HEK293 (cell line): ENCODE results near the gene RHEB.

Experiments
- CTCF ChIA-PET: fragments of 350-600 bp; formaldehyde crosslinking; extraction: SDS; loops from one replicate; lab custom pipeline; 2021; ENCODE audit warnings: antibody characterized with exemption; lab: Yijun Ruan, JAX
- POLR2A ChIA-PET: fragments of 300-600 bp; formaldehyde crosslinking; extraction: SDS; loops from one replicate; lab custom pipeline; 2020; ENCODE audit warnings: antibody characterized with exemption, inconsistent platforms; lab: Yijun Ruan, JAX
- H3K27ac ChIP-seq: fragments of 200-500 bp; sonication (Bioruptor generic); 2 replicates; pipeline ENCODE4 v1.5.1; 2014; ENCODE audit warnings: low read depth, low read length, control low read depth, inconsistent platforms; ENCODE audit errors: extremely low read depth
- H3K36me3 ChIP-seq, 2 experiments: fragments of 200-500 bp in 1 of 2; sonication (Bioruptor generic) in 1 of 2; 1 replicate in 1 of 2; 2 replicates in 1 of 2; pipeline ENCODE4 v1.5.1; 2014 to 2017; ENCODE audit warnings: inconsistent platforms in 2 of 2, low read length in 2 of 2; ENCODE audit not compliant: control insufficient read depth in 2 of 2, insufficient read depth in 1 of 2
- H3K4me1 ChIP-seq: fragments of 200-500 bp; sonication (Bioruptor generic); 2 replicates; pipeline ENCODE4 v1.5.1; 2014; ENCODE audit warnings: mild to moderate bottlenecking, low read length, inconsistent platforms; ENCODE audit not compliant: control insufficient read depth, insufficient read depth
- H3K4me3 ChIP-seq: 2 replicates; pipeline ENCODE4 v1.5.1; 2011; ENCODE audit warnings: low read depth, mild to moderate bottlenecking, control low read depth, low read length, moderate library complexity
- H3K9me3 ChIP-seq: fragments of 200-500 bp; sonication (Bioruptor generic); 2 replicates; pipeline ENCODE4 v1.5.1; 2014; ENCODE audit warnings: low read depth, low read length, inconsistent platforms; ENCODE audit not compliant: control insufficient read depth, insufficient read depth
- GLIS1 ChIP-seq: fragments of 450-650 bp; formaldehyde crosslinking; IDR thresholded peaks from 2 replicates; pipeline ENCODE4 v1.5.1; 2016; ENCODE audit warnings: missing biosample characterization, missing genetic modification characterization
- GLIS2 ChIP-seq: fragments of 450-650 bp; formaldehyde crosslinking; IDR thresholded peaks from 2 replicates; pipeline ENCODE4 v1.5.1; 2016; ENCODE audit warnings: missing biosample characterization, missing genetic modification characterization
- ZBTB17 ChIP-seq: fragments of 450-650 bp; formaldehyde crosslinking; IDR thresholded peaks from 2 replicates; pipeline ENCODE4 v1.5.1; 2016; ENCODE audit warnings: missing biosample characterization, missing genetic modification characterization
- ZBTB48 ChIP-seq: fragments of 450-650 bp; formaldehyde crosslinking; IDR thresholded peaks from 2 replicates; pipeline ENCODE4 v1.5.1; 2016; ENCODE audit warnings: missing biosample characterization, missing genetic modification characterization
- ZEB2 ChIP-seq: fragments of 450-650 bp; formaldehyde crosslinking; IDR thresholded peaks from 2 replicates; pipeline ENCODE4 v1.5.1; 2016; ENCODE audit warnings: missing biosample characterization, missing genetic modification characterization
- ZFP69B ChIP-seq: fragments of 450-650 bp; formaldehyde crosslinking; IDR thresholded peaks from 2 replicates; pipeline ENCODE4 v1.5.1; 2016; ENCODE audit warnings: missing biosample characterization, missing genetic modification characterization
- ZNF221 ChIP-seq: fragments of 450-650 bp; formaldehyde crosslinking; IDR thresholded peaks from 2 replicates; pipeline ENCODE4 v1.5.1; 2017; ENCODE audit warnings: missing biosample characterization, missing genetic modification characterization, borderline replicate concordance
- ZNF292 ChIP-seq: fragments of 450-650 bp; formaldehyde crosslinking; IDR thresholded peaks from 2 replicates; pipeline ENCODE4 v1.5.1; 2016; ENCODE audit warnings: low read depth, missing biosample characterization, missing genetic modification characterization, borderline replicate concordance
- ZNF302 ChIP-seq: fragments of 450-650 bp; formaldehyde crosslinking; IDR thresholded peaks from 2 replicates; pipeline ENCODE4 v1.5.1; 2016; ENCODE audit warnings: missing biosample characterization, missing genetic modification characterization, low read depth
- ZNF311 ChIP-seq: fragments of 450-650 bp; formaldehyde crosslinking; IDR thresholded peaks from 2 replicates; pipeline ENCODE4 v1.5.1; 2017; ENCODE audit warnings: missing biosample characterization, missing genetic modification characterization, borderline replicate concordance
- ZNF426 ChIP-seq: fragments of 450-650 bp; formaldehyde crosslinking; IDR thresholded peaks from 2 replicates; pipeline ENCODE4 v1.5.1; 2017; ENCODE audit warnings: missing biosample characterization, missing genetic modification characterization, mild to moderate bottlenecking, inconsistent platforms, moderate library complexity
- ZNF48 ChIP-seq: fragments of 450-650 bp; formaldehyde crosslinking; IDR thresholded peaks from 2 replicates; pipeline ENCODE4 v1.5.1; 2016; ENCODE audit warnings: missing biosample characterization, missing genetic modification characterization
- ZNF560 ChIP-seq: fragments of 450-650 bp; formaldehyde crosslinking; IDR thresholded peaks from 2 replicates; pipeline ENCODE4 v1.5.1; 2017; ENCODE audit warnings: missing biosample characterization, missing genetic modification characterization, borderline replicate concordance
- ZNF626 ChIP-seq: fragments of 450-650 bp; sonication (Bioruptor Pico); formaldehyde crosslinking; IDR thresholded peaks from 2 replicates; pipeline ENCODE4 v1.5.1; 2018; ENCODE audit warnings: missing biosample characterization, missing genetic modification characterization, inconsistent platforms
- ZNF777 ChIP-seq: fragments of 450-650 bp; formaldehyde crosslinking; IDR thresholded peaks from 2 replicates; pipeline ENCODE4 v1.5.1; 2017; ENCODE audit warnings: missing biosample characterization, missing genetic modification characterization, borderline replicate concordance
- ZNF785 ChIP-seq: fragments of 450-650 bp; formaldehyde crosslinking; IDR thresholded peaks from 2 replicates; pipeline ENCODE4 v1.5.1; 2016; ENCODE audit warnings: missing biosample characterization, missing genetic modification characterization
- ZNF830 ChIP-seq: fragments of 450-650 bp; IDR thresholded peaks from 2 replicates; pipeline ENCODE4 v1.5.0; 2018; ENCODE audit warnings: missing biosample characterization, missing genetic modification characterization, low read depth, mild to moderate bottlenecking, moderate library complexity
- TF ChIP-seq, protein P1 (sequence below): fragments of 450-650 bp; formaldehyde crosslinking; IDR thresholded peaks from 2 replicates; pipeline ENCODE4 v1.5.1; 2016; ENCODE audit warnings: missing biosample characterization, missing genetic modification characterization
- TF ChIP-seq, protein P2 (sequence below): fragments of 450-650 bp; formaldehyde crosslinking; IDR thresholded peaks from 2 replicates; pipeline ENCODE4 v1.5.1; 2016; ENCODE audit warnings: missing biosample characterization, missing genetic modification characterization
- TF ChIP-seq, protein P3 (sequence below): fragments of 450-650 bp; formaldehyde crosslinking; IDR thresholded peaks from 2 replicates; pipeline ENCODE4 v1.5.1; 2017; ENCODE audit warnings: missing biosample characterization, missing genetic modification characterization
- TF ChIP-seq, protein P4 (sequence below): fragments of 450-650 bp; formaldehyde crosslinking; IDR thresholded peaks from 2 replicates; pipeline ENCODE4 v1.5.1; 2016; ENCODE audit warnings: missing biosample characterization, missing genetic modification characterization
- TF ChIP-seq, protein P5 (sequence below): fragments of 450-650 bp; formaldehyde crosslinking; IDR thresholded peaks from 2 replicates; pipeline ENCODE4 v1.5.1; 2016; ENCODE audit warnings: missing biosample characterization, missing genetic modification characterization, low read depth
- TF ChIP-seq, protein P6 (sequence below): fragments of 450-650 bp; formaldehyde crosslinking; IDR thresholded peaks from 2 replicates; pipeline ENCODE4 v1.5.1; 2016; ENCODE audit warnings: missing biosample characterization, missing genetic modification characterization
- TF ChIP-seq, protein P7 (sequence below): fragments of 450-650 bp; formaldehyde crosslinking; IDR thresholded peaks from 2 replicates; pipeline ENCODE4 v1.5.1; 2017; ENCODE audit warnings: missing biosample characterization, missing genetic modification characterization

Gene RHEB

DNA sequence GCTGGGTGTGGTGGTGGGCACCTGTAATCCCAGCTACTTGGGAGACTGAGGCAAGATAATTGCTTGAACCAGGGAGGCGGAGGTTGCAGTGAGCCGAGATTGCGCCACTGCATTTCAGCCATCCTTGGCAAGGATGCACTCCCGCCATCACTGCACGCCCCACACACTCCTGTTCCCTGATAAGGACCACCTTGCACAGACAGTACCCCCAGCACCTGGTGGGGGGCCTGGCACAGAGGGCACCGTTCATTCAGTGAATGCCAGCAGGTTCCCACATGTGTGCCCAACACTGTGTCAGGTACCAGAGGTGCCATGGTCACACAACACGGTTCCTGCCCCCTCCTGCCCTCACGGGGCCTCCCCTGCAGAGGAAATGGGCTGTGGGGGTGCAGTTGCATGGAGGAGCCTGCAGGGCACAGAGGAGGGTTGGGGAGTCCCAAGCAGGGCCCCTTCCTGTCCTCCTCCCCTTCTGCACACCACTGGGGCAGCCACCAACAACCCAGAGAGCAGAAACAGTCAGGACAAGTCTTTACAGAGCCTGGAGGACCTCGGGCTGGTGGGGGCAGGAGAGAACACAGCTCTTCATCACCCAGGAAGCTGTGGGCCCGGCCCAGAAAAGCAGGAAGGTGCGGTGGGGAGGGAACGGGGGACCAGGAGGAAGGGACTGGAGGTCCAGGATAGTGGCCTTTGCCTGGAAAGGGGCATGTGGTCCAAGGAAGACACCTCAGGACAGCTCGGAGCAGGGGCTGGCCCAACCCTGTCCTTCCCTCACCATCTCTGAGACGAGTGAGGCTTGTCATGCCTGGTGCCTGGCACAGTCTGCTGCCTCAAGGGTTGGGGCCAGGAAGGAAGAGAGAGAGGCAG, 86.8 kb downstream of the RHEB start (continued):
- TF ChIP-seq, protein P1, sequence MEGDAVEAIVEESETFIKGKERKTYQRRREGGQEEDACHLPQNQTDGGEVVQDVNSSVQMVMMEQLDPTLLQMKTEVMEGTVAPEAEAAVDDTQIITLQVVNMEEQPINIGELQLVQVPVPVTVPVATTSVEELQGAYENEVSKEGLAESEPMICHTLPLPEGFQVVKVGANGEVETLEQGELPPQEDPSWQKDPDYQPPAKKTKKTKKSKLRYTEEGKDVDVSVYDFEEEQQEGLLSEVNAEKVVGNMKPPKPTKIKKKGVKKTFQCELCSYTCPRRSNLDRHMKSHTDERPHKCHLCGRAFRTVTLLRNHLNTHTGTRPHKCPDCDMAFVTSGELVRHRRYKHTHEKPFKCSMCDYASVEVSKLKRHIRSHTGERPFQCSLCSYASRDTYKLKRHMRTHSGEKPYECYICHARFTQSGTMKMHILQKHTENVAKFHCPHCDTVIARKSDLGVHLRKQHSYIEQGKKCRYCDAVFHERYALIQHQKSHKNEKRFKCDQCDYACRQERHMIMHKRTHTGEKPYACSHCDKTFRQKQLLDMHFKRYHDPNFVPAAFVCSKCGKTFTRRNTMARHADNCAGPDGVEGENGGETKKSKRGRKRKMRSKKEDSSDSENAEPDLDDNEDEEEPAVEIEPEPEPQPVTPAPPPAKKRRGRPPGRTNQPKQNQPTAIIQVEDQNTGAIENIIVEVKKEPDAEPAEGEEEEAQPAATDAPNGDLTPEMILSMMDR (tag by site-specific recombination): no peak
- TF ChIP-seq ZNF560 (tag by site-specific recombination) (no peak), ZNF302 (tag by site-specific recombination) (no peak), ZNF426 (tag by site-specific recombination) (no peak), ZNF785 (no peak), ZNF777 (tag by site-specific recombination) (no peak), ZNF292 (no peak), ZBTB48 (no peak), ZBTB17 (tag by site-specific recombination) (0 out of 2 replicates have a peak, but pooled peaks have one; percentile 19), ZFP69B (tag by site-specific recombination) (peak; percentile 68; the same call in 1 of the 2 replicates), GLIS1 (peak; percentile 50; the same call in 1 of the 2 replicates), ZNF626 (no peak), GLIS2 (peak; percentile 44; the same call in 1 of the 2 replicates), ZNF311 (no peak), ZNF830 (tag by site-specific recombination) (no peak), ZEB2 (tag by site-specific recombination) (no peak)
- TF ChIP-seq, protein P2, sequence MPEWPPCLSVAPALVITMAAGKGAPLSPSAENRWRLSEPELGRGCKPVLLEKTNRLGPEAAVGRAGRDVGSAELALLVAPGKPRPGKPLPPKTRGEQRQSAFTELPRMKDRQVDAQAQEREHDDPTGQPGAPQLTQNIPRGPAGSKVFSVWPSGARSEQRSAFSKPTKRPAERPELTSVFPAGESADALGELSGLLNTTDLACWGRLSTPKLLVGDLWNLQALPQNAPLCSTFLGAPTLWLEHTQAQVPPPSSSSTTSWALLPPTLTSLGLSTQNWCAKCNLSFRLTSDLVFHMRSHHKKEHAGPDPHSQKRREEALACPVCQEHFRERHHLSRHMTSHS (tag by site-specific recombination): no peak
- TF ChIP-seq, protein P3, sequence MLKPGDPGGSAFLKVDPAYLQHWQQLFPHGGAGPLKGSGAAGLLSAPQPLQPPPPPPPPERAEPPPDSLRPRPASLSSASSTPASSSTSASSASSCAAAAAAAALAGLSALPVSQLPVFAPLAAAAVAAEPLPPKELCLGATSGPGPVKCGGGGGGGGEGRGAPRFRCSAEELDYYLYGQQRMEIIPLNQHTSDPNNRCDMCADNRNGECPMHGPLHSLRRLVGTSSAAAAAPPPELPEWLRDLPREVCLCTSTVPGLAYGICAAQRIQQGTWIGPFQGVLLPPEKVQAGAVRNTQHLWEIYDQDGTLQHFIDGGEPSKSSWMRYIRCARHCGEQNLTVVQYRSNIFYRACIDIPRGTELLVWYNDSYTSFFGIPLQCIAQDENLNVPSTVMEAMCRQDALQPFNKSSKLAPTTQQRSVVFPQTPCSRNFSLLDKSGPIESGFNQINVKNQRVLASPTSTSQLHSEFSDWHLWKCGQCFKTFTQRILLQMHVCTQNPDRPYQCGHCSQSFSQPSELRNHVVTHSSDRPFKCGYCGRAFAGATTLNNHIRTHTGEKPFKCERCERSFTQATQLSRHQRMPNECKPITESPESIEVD (tag by site-specific recombination): no peak
- TF ChIP-seq, protein P4, sequence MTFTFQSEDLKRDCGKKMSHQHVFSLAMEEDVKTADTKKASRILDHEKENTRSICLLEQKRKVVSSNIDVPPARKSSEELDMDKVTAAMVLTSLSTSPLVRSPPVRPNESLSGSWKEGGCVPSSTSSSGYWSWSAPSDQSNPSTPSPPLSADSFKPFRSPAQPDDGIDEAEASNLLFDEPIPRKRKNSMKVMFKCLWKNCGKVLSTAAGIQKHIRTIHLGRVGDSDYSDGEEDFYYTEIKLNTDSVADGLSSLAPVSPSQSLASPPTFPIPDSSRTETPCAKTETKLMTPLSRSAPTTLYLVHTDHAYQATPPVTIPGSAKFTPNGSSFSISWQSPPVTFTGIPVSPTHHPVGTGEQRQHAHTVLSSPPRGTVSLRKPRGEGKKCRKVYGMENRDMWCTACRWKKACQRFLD (tag by site-specific recombination): no peak

DNA sequence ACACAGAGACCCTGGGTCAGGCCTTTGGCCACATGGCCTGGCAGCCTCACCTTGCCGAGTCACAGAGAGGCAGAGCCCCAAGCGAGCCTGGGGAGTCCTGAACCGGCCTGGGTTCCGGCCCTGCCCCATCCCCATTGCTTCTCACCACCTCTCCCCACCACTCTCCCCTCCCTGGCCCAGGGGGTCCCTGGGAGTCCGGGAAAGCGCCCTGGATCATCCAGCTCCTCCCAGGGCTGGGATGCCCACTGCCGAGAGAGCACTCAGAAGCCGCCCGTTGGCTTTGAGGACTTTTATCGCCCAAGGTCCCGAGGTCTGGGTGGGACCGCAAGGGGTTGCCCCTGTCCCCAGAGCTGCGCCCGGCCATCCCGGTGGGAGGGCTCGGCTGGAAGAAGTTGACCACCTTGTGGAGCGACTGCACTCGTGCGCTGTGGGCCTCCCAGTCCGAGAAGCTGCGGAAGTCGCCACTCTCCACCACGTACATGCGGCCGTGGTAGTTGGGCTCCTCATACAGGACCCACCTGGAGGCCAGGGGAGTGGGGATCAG, 87.9 kb downstream of the RHEB start:
- no peak overlapping the region for H3K4me3 ChIP-seq
- H3K4me1 ChIP-seq: peaks cover 17% of the 10 kb centered on the region
- POLR2A ChIA-PET: no interaction called here
- CTCF ChIA-PET: interaction anchor here (0.6 kb wide), 1 partner anchor 59 kb away, joined by 3 read pairs; no protein-coding TSS in a partner anchor
- no peak overlapping the region for H3K27ac ChIP-seq
- H3K9me3 ChIP-seq: no peaks in the 10 kb centered on the region
- H3K36me3 ChIP-seq: no peaks in the 10 kb centered on the region
- TF ChIP-seq, protein P5, sequence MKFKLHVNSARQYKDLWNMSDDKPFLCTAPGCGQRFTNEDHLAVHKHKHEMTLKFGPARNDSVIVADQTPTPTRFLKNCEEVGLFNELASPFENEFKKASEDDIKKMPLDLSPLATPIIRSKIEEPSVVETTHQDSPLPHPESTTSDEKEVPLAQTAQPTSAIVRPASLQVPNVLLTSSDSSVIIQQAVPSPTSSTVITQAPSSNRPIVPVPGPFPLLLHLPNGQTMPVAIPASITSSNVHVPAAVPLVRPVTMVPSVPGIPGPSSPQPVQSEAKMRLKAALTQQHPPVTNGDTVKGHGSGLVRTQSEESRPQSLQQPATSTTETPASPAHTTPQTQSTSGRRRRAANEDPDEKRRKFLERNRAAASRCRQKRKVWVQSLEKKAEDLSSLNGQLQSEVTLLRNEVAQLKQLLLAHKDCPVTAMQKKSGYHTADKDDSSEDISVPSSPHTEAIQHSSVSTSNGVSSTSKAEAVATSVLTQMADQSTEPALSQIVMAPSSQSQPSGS (tag by site-specific recombination): no peak
- TF ChIP-seq ZNF560 (tag by site-specific recombination) (no peak), ZNF221 (no peak), ZNF48 (tag by site-specific recombination) (no peak)
- TF ChIP-seq, protein P6, sequence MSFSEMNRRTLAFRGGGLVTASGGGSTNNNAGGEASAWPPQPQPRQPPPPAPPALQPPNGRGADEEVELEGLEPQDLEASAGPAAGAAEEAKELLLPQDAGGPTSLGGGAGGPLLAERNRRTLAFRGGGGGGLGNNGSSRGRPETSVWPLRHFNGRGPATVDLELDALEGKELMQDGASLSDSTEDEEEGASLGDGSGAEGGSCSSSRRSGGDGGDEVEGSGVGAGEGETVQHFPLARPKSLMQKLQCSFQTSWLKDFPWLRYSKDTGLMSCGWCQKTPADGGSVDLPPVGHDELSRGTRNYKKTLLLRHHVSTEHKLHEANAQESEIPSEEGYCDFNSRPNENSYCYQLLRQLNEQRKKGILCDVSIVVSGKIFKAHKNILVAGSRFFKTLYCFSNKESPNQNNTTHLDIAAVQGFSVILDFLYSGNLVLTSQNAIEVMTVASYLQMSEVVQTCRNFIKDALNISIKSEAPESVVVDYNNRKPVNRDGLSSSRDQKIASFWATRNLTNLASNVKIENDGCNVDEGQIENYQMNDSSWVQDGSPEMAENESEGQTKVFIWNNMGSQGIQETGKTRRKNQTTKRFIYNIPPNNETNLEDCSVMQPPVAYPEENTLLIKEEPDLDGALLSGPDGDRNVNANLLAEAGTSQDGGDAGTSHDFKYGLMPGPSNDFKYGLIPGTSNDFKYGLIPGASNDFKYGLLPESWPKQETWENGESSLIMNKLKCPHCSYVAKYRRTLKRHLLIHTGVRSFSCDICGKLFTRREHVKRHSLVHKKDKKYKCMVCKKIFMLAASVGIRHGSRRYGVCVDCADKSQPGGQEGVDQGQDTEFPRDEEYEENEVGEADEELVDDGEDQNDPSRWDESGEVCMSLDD (tag by site-specific recombination): no peak
- TF ChIP-seq, protein P7, sequence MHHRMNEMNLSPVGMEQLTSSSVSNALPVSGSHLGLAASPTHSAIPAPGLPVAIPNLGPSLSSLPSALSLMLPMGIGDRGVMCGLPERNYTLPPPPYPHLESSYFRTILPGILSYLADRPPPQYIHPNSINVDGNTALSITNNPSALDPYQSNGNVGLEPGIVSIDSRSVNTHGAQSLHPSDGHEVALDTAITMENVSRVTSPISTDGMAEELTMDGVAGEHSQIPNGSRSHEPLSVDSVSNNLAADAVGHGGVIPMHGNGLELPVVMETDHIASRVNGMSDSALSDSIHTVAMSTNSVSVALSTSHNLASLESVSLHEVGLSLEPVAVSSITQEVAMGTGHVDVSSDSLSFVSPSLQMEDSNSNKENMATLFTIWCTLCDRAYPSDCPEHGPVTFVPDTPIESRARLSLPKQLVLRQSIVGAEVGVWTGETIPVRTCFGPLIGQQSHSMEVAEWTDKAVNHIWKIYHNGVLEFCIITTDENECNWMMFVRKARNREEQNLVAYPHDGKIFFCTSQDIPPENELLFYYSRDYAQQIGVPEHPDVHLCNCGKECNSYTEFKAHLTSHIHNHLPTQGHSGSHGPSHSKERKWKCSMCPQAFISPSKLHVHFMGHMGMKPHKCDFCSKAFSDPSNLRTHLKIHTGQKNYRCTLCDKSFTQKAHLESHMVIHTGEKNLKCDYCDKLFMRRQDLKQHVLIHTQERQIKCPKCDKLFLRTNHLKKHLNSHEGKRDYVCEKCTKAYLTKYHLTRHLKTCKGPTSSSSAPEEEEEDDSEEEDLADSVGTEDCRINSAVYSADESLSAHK (tag by site-specific recombination): no peak
